ENCODE data around the gene ARSG. TPM values are rescaled to one million over a fixed set of nuclear protein-coding genes. Genes with fewer than 3 reads are reported as not detected.
"Not testable (repeated sequence)": the region's sequence is repeated elsewhere in the genome, so short reads cannot be mapped to it uniquely, and the experiment has no call there.

Gene ARSG
- total and polyA plus RNA-seq, 2 of the 8 experiments (the other 6 are each of a cell fraction or from before 2014, with no cell fraction given) = 3.3 to 4.0 TPM

DNA sequence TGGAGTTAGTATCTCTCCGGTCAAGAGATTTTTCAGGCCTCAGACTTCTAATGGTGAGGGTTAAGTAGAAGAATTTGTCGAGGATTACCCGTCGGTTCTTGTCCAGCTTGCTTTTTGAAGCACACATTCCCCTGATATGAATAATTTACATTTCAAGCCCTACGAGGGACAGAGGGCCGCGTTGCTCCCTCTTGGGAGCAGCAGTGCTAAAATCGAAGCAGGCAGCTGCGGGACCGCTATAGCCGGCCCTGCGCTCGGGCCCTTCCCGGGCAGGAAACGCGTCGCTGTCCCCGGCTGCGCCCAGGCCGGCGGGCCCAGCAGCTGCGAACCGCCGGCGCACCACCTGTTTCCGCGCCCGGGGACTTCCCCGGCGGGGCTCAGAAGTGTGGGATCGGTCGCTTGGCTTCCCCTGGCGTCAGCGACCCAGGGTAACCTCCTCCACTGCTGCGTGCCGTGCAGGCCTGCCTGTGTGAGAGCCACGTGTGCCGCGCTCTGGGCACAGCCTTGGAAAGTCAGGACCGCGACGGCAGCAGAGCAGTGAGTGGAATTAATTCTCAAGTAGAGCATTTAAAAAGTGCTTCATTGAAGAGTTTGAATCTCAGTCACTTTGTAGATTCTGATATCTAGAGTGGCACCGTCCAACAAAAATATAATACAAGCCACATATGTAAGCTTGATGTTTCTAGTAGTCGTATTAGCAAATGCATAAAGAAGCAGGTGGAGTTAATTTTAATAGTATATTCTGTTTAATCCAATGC lies 32.2 kb upstream of the ARSG start:
- H2BK12ac ChIP-seq (ENCODE audit: low read depth, low read length); H3K9ac ChIP-seq (replicated peaks in 1 of 4; ENCODE audit: extremely low read depth in 1 of 4, low read depth in 3 of 4, low read length in 3 of 4); H3K14ac ChIP-seq (ENCODE audit: insufficient read length); H3K56ac ChIP-seq (replicated peaks; ENCODE audit: insufficient read length, low read depth, low read length); H4K91ac ChIP-seq (replicated peaks; ENCODE audit: insufficient read length, low read length); H3K4me1 ChIP-seq (replicated peaks in 1 of 4; ENCODE audit: control insufficient read depth in 3 of 4, insufficient read depth in 4 of 4, low read length in 3 of 4); H3K27me3 ChIP-seq (replicated peaks in 1 of 4; ENCODE audit: control insufficient read depth in 3 of 4, extremely low read depth in 1 of 4, insufficient read depth in 3 of 4, low read length in 3 of 4); DNase-seq (ENCODE audit: low read depth in 1 of 2, low spot score in 2 of 2); H3K27ac ChIP-seq (ENCODE audit: low read depth, low read length); POLR2A ChIA-PET (ENCODE audit: partially characterized antibody); H3K23me2 ChIP-seq (ENCODE audit: low read depth, low read length); H2BK20ac ChIP-seq (ENCODE audit: low read length); FAIRE-seq; H3K4ac ChIP-seq (replicated peaks; ENCODE audit: insufficient read length, low read depth, low read length); H2AK5ac ChIP-seq (ENCODE audit: low read depth, low read length); H3K79me1 ChIP-seq (ENCODE audit: low read depth, low read length); H2BK15ac ChIP-seq (ENCODE audit: low read length); H3K79me2 ChIP-seq (ENCODE audit: control insufficient read depth in 1 of 2, insufficient read depth in 2 of 2, low read length in 2 of 2); H2BK120ac ChIP-seq (replicated peaks; ENCODE audit: low read depth, low read length); H3K23ac ChIP-seq (ENCODE audit: insufficient read length); H4K20me1 ChIP-seq (replicated peaks in 1 of 2; ENCODE audit: control insufficient read depth in 1 of 2, insufficient read depth in 2 of 2, low read length in 2 of 2); H3K9me3 ChIP-seq (ENCODE audit: insufficient read depth in 2 of 2, low read depth in 1 of 2, low read length in 1 of 2); H3K18ac ChIP-seq (ENCODE audit: extremely low read depth, low read length); H4K5ac ChIP-seq (ENCODE audit: insufficient read length, low read depth, low read length); H4K8ac ChIP-seq (ENCODE audit: extremely low read depth, insufficient read depth, low read length); H2BK5ac ChIP-seq (ENCODE audit: low read depth, low read length): not testable (repeated sequence)
- WGBS, 2 experiments (ENCODE audit: extremely low coverage in 1 of 2, insufficient coverage in 1 of 2, insufficient read length in 1 of 2, insufficient replicate concordance in 2 of 2, low coverage in 1 of 2, low lambda C conversion rate in 2 of 2, missing lambda C conversion rate in 1 of 2) = 16% methylated on average over 31 of the region's 44 CpGs; no CpG with 5 or more reads in 1 of the 2 experiments
- Histone ChIP-seq H3K4me2 (ENCODE audit: insufficient read depth in 1 of 2, low read depth in 2 of 2, low read length in 2 of 2) (peak overlapping the region; percentile 57 to 60; a peak in 3 of 4 replicates), H3K36me3 (ENCODE audit: control insufficient read depth in 2 of 4, insufficient read depth in 4 of 4, low read length in 3 of 4) (peaks cover 0 to 21% (median 1%) of the 10 kb centered on the region in 4 experiments; a peak in 3 of 8 replicates), H3K4me3 (ENCODE audit: extremely low read depth in 1 of 4, insufficient read depth in 2 of 4, low read depth in 3 of 4, low read length in 4 of 4) (peak overlapping the region; percentile 8 to 50 (median 10); a peak in 4 of 8 replicates), H2AFZ (ENCODE audit: low read length) (peak overlapping the region; percentile 90)
- CTCF ChIA-PET (ENCODE audit: partially characterized antibody) = interaction anchor here (0.7 to 9.2 kb wide), 6 partner anchors 57 to 1316 kb away, joined by 3 to 98 read pairs (median 4); no protein-coding TSS in a partner anchor

All from H1 (cell line).